NCI-H510A treated with DMSO at 0.1 percent for 48 hours (cell line): ENCODE data around the gene LRRC73.
"Not testable (repeated sequence)": the region's sequence is repeated elsewhere in the genome, so short reads cannot be mapped to it uniquely, and the experiment has no call there.

ENCODE experiments used
- DNase-seq: peaks from one replicate; lab custom pipeline; 2025; lab: John Stamatoyannopoulos, UW

The LRRC73 gene, protein sequence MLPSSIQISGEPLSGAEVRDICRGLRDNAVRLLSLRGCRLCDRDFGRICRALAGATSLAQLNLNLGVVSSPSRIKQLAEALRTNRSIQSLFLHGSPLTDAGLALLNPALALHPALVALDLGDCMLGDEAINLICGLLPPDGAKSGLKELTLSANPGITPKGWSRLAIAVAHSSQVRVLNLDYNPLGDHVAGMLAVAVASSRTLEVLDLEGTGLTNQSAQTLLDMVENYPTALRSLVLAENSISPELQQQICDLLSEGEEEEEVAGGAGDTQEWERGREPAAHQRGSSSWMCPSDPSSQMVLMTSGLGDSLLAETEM

GRCh38 chr6:43509984-43510826 lies at the start of gene LRRC73:
Gene LRRC73, minus strand, starts transcription at chr6:43510346. Its CDS starts 561 bp downstream, at chr6:43509785.
- peak; percentile 77 for DNase-seq

- DNase-seq: no peak
Observed at GRCh38 chr6:43559328-43559727, 49.2 kb upstream of the LRRC73 start.

GRCh38 chr6:43557620-43558019 lies 47.5 kb upstream of the LRRC73 start:
- not testable (repeated sequence) for DNase-seq

DNA sequence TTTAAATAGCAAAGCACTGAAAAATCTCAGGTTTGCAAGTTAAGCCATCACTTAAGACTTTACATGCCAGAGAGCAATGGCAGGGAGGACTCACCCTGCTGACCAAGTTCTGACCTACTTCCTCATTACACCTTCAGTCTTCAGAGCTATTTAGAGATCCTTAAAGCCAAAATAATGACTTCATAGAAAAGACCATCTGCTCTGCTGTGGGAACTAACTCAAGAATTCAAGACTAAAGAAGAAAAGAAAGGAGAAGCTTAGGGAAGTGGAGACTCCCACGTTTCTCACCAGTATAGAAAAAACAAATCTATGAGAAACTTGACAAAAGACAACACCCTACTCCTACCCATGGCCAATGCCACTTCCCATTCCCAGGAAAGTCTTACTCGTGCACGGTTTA lies 37.1 kb upstream of the LRRC73 start:
- DNase-seq: no peak

DNA sequence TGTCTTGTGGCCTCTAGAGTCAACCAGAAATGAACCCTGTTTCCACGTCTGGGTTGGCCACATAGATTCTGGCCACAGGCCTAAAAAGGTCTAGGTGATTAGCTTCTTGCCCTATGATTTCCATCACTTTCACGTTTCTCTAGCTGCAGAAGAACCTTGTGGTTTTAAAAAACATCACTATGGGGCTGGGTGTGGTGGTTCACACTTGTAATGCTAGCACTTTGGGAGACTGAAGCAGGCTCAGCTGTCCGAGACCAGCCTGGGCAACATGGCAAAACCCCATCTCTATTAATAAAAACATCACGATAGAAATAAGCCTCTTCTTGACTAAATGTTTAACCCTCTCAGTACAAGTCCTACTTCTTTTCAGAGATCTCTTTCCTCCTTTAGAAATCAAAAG lies 34.3 kb upstream of the LRRC73 start:
- no peak for DNase-seq

DNA sequence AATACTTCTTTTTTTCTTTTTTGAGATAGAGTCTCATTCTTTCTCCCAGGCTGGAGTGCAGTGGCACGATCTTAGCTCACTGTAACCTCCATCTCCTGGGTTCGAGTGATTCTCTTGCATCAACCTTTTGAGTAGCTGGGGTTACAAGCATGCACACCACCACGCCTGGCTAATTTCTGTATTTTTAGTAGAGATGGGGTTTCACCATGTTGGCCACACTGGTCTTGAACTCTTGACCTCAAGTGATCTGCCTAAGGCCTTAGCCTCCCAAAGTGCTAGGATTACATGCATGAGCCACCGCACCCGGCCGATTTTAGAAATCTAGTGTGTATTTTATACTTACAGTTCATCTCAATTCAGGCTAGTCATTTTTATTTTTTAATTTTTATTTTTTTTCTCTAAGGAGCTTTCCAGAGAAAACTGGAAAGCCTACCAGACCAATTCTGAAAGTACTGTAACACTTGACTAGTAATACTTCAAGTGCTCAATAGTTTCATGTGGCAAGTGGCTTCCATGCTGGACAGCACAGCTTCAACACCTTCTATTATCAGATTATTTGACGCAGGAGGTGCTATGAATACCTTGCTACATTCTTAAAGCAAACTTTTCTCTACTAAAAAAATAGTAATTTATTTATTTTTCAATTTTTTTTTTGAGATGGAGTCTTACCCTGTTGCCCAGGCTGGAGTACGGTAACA lies 31.8 kb upstream of the LRRC73 start:
- no peak for DNase-seq

DNA sequence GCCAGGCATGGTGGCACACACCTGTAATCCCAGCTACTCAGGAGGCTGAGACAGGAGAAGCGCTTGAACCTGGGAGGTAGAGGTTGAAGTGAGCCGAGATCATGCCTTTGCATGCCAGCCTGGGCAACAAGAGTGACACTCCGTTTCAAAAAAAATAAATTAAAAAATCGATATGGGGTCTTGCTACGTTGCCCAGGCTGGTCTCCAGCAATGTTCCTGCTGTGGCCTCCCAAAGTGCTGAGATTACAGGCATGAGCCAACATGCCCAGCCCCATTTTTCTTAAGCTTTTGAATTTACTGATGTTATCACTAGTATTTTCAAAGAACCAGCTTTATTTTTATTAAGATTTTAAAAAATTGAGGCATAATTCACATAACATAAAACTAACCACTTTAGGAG lies 30.4 kb upstream of the LRRC73 start:
- DNase-seq: no peak

- DNase-seq: not testable (repeated sequence)
Observed at GRCh38 chr6:43539409-43539808, 29.3 kb upstream of the LRRC73 start.

DNA sequence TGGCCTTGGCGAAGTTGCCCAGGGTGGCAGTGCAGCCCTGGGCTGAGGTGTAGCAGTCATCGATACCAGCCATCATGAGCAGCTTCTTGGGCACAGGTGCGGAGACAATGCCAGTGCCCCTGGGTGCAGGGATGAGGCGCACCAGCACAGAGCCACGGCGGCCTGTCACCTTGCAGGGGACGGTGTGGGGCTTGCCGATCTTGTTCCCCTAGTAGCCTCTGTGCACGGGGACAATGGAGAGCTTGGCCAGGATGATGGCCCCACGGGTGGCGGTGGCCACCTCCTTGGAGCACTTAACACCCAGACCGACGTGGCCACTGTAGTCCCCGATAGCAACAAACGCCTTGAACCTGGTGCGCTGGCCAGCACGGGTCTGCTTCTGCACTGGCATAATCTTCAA lies 28.8 kb upstream of the LRRC73 start:
- not testable (repeated sequence) for DNase-seq

- no peak for DNase-seq
Observed at GRCh38 chr6:43532201-43532600, 22.1 kb upstream of the LRRC73 start.

DNA sequence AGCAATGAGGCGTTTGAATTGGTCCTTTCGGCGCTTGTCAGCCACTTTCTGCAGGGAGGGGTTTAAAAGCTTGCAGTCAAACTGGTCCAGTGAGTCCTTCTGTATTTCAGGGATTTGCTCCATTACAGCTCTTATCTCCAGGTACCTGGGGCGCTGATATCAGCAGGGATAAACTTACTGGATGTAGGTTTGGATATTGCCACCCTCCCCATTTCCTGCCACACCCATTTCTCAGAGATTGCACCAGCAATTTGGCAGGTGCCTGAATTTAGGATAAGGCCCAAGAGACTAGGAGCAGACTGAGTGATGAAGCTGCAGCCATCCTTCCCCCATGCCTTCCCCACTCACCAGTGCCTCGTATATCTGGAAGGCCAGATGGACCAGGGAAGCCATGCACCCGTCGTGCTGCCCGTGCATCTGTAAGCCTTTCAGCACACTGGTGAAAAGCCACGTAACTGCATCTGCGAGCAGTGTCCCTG lies 14.4 kb upstream of the LRRC73 start:
- no peak for DNase-seq

DNA sequence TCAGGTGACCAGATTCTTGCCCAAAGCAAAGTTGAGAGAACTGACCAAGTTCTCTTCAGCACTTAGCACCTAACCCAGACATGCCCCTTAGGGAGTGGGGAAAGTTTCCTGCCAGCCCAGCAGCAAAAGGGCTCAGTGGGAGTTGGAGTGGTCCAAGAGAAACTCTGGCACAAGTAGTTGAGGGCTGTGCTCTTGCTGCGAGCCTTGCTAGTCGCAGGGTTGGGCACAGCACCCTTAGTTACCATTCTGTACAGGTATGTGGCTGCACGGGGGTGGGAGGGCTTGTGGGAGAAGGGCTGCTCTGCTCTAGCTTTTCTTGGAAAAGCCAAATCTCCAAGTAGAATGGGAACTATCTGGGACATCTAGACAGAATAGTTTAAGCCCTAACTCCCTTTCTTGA lies 13.1 kb upstream of the LRRC73 start:
- DNase-seq: no peak

GRCh38 chr6:43522547-43523261 lies 12.6 kb upstream of the LRRC73 start:
- DNase-seq: no peak

DNA sequence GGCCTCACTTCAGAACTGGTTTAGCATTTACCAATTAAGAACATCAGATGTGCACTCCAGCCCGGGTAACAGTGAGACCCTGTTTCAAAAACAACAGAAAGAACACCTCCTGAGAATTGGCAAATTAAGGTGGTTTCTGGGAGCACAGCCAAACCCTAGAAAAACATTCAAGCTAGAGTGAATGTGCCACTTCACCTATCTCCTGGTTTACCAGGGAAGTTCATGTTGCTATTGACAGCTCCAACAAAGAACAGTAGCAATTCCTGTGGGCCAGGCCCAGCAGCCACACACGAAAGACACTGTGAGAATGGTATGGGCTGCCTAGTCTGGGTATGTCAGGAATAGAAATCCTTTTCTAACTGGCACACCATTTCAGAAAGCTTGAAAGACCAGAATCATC lies 11.7 kb upstream of the LRRC73 start:
- no peak for DNase-seq

DNA sequence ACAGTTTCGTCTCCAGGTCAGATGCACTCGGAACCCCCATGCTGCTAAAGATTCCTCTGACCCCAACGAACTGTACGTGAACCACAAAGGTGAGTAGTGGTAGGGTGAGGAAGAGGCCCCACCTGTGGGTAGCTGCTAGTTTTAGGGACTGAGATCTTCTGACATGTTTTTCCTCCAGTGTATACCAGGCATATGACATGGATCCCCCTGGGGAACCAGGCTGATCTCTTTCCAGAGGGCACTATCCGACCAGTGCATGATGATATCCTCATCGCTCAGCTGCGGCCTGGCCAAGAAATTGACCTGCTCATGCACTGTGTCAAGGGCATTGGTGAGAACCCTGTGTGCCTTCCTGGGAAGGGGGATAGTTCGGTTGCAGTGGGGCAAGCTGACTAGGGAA lies 10.0 kb upstream of the LRRC73 start:
- DNase-seq: no peak

GRCh38 chr6:43517505-43518357 lies 7.6 kb upstream of the LRRC73 start:
- DNase-seq: no peak

- DNase-seq: peak; percentile 98
Observed at GRCh38 chr6:43516697-43517504, 6.8 kb upstream of the LRRC73 start, which contains the start of the genes POLR1C and YIPF3. Gene POLR1C, plus strand, starts transcription at chr6:43517089. Its CDS starts 21 bp downstream, at chr6:43517110. Gene YIPF3, minus strand, starts transcription at chr6:43516926. Its CDS starts 119 bp downstream, at chr6:43516807.

DNA sequence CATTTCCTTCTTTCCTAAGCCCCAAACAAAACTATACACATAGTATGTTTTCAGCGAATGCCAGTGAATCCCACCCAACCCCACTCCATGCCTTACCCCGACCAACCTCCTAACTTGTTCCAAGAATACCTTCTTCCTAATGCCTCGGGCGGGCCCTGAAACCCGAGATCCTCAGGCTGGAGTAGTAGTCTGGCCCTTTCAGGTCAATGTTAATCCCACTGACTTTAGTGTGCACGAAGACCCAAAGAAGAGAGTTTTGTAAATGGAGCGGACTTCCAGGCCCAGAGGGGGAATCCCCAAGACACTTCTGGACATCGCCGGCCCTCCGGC lies 6.2 kb upstream of the LRRC73 start:
- DNase-seq: no peak

DNA sequence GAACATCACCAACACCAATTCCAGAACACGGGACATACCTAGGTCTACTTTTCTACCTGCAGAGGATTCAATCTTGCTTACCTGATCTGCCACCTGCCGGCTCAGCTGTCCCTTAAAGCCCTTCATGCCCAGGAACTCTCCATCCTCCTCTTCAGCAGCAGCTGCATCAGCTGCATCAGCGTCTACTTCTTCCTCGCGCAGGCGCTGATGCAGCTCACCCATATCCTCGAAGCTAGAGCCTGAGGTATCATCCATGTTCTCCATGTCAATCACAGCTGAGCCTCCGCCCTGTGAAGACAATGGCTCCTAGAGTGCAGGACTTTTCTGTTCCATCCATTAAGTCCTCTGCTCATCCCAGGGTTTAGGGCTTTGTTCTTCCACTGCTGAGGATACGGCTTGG lies 5.7 kb upstream of the LRRC73 start:
- DNase-seq: peak; percentile 19

- DNase-seq: no peak
Observed at GRCh38 chr6:43511824-43512415, 1.8 kb upstream of the LRRC73 start.
